IPS DF 19.7 (cell line): ENCODE results near the gene KCNH2.
"Not testable (repeated sequence)": the region's sequence is repeated elsewhere in the genome, so short reads cannot be mapped to it uniquely, and the experiment has no call there.

Experiments used
- DNase-seq: peaks from one replicate; pipeline ENCODE4 v3.0.0-alpha.2; 2013; ENCODE audit warnings: low read depth, low spot score

The KCNH2 gene

DNA sequence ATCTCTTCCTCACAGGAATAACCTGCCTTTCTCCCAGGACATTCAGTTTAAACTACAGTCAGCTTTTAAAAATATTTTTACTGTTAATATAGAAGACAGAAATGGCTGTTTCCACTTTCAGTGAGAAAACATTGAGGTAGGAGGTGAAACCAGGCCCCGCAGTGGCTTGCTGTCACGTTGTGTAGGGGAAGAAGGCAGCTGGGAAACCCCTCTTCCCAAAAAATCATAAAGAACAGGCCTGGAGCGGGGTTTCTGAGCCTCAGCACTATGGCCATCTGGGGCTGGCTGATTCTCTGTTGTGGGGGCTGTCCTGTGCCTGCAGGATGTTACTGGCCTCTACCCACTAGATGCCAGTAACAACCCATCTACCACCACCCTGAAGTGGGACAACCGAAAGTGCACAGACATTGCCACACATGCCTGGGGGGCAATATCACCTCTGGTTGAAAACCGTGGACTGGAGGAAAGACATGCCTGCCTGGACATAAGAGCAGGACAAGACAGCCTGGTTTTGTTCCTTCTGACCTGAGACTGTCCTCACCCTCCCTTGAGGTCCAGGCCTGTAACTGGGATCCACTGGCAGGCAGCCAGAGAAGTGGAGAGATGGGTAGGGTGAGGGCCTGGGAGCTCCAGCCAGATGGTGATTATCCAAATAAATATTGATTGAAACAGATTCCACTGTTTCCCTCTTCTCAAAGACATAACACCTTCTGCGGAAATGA, 43.9 kb downstream of the KCNH2 start:
- no peak for DNase-seq

GRCh38 chr7:150931199-150931869, 46.8 kb downstream of the KCNH2 start:
- no peak for DNase-seq

- no peak for DNase-seq
Measured at GRCh38 chr7:150928541-150928940, 49.6 kb downstream of the KCNH2 start.

DNA sequence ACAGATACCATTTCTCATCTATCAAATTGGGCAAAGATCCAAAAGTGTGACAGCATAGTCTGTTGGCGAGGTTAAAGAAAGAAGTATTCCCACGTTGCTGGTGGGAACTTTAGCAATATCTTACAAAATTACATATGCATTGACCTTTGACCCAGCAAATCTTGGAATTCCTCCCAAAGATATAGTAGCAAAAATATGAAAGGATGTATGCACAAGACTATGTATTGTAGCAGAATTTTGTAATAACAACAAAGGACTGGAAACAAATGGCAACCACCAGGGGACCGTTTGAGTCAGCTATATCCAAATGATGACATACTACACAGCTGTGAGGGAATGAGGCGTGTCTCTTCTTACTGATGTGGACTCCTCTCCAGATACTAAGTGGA, 50.2 kb downstream of the KCNH2 start:
- DNase-seq: no peak

GRCh38 chr7:150927157-150927955, 50.8 kb downstream of the KCNH2 start:
- no peak for DNase-seq

DNA sequence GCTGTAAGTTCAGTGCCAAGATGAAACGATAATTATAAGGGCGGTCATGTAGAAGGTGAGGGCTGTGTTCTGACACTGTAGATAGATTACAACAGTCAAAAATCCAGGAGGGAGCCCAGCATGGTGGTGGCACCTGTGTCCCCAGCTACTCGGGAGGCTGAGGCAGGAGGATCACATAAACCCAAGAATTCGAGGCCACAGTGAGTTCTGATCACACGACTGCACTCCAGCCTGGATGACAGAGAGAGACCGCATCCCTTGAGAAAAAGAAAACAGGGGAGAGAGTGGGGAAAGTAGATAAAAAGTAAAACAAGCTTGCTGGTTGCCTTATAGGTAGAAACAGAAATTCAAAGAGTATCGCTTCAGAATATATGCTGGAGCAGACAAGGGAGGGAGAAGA, 52.1 kb downstream of the KCNH2 start:
- no peak for DNase-seq

GRCh38 chr7:150924369-150924781, 53.7 kb downstream of the KCNH2 start:
- no peak for DNase-seq

DNA sequence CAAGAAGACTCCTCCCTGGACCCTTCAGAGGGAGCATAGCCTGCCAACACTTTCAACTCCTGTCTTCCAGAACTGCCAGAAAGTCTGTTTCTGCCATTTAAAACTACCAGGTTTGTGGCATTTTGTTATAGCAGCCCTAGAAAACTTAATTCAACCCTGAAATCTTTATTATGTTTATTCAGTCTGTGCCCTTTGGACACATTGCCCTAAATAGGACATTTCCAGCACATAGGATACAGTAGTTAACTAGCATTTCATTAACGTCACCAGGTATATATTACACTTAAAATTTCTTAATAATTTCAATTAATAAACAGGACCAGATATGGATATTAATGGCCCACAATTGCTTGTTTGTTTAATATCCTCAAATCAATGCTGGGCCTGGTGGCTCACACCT, 54.3 kb downstream of the KCNH2 start:
- DNase-seq: no peak

- DNase-seq: no peak
Measured at GRCh38 chr7:150923196-150923595, 54.9 kb downstream of the KCNH2 start.

DNA sequence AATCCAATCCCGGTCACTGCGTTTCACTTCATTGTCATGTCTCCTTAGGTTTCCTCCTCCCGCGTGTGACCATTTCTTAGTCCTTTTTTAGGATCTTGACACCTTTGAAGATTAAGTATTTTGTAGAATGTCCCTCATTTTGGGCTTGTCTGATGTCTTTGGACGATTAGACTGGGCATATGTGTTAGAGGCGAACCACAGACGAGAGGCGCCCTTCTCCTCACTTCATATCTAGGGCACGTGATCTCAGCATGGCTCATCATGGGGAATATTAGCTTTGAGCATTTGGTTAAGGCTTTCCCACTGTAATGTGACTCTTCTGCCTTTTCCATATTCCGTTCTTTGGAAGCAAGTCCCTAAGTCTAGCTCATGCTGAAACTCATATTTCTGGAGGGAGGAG, 59.0 kb downstream of the KCNH2 start:
- no peak for DNase-seq

DNA sequence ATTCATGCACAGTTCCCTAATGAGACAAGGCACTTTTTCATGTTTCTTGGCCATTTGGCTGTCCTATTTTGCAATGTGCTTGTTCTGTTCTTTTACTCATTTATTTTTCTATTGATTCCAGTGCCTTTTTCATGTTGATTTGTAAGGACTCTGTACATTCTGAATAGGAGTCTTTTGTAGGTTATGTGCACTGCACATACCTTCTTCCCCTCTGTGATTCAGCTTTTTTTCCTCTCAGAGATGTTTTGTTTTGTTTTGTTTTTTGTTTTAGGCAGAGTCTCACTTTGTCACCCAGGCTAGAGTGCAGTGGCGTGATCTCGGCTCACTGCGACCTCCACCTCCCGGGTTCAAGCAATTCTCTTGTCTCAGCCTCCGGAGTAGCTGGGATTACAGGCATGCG, 59.7 kb downstream of the KCNH2 start:
- DNase-seq: no peak

- DNase-seq: no peak
Measured at GRCh38 chr7:150917969-150918368, 60.2 kb downstream of the KCNH2 start.

GRCh38 chr7:150916670-150917069, 61.5 kb downstream of the KCNH2 start:
- no peak for DNase-seq

DNA sequence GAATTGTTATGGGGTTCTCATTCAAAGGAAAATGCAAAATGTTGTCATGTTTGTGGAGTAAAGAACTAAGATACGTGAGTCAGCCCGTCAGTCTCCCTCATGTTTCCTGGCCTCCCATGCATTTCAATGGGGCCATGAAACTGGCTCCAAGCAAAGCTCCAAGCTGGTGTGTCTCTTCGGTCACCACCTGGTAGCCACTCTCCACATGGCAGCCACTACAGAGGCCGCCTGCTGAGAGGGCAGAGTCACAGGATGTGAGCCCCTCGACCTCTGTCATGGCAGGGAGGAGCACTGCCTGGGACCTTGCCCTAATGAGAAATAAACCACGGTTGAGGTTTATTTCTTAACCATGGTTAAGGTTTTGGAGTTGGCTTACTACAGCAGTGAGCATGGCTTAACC, 63.2 kb downstream of the KCNH2 start:
- DNase-seq: no peak

GRCh38 chr7:150914196-150914595, 63.9 kb downstream of the KCNH2 start:
- no peak for DNase-seq

DNA sequence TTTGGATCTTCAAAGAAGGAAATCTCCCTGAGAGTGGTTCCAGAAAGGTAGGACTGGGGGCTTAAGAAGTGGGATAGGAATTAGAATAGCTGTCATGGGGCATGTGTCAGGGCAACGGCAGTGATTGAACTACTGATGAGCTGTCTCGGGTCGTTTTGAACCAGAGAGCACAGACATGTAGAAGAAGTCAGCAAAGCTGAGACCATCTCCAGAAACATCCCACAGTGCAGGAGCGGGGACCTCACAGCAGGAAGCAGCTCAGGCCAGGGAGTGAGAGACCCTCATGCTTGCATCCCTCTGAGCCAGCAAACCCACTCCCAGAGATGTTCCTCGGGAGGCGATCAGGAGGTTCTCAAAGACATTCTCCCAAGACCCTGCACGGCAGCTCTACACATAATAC, 65.7 kb downstream of the KCNH2 start:
- no peak for DNase-seq

- DNase-seq: no peak
Measured at GRCh38 chr7:150911590-150912267, 66.4 kb downstream of the KCNH2 start.

DNA sequence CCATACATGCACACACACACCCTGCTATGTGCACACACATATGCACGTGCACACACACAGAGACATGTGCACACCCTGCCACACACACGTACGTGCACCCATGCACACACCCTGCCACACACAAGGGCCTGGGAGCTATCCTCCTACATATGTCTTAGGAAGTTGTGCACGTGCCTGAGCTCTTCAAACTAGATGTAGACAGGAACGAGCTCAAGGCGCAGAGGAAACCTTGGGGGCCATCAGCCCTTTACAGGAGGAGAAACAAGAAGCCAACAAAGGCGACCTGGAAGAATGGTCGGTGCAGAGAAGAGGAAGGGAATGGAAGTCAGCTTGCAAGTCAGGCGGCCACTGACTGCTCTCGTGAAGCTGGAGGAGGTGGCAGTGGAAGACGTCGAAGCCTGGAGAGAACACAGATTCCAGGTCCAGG, 67.1 kb downstream of the KCNH2 start:
- DNase-seq: no peak

DNA sequence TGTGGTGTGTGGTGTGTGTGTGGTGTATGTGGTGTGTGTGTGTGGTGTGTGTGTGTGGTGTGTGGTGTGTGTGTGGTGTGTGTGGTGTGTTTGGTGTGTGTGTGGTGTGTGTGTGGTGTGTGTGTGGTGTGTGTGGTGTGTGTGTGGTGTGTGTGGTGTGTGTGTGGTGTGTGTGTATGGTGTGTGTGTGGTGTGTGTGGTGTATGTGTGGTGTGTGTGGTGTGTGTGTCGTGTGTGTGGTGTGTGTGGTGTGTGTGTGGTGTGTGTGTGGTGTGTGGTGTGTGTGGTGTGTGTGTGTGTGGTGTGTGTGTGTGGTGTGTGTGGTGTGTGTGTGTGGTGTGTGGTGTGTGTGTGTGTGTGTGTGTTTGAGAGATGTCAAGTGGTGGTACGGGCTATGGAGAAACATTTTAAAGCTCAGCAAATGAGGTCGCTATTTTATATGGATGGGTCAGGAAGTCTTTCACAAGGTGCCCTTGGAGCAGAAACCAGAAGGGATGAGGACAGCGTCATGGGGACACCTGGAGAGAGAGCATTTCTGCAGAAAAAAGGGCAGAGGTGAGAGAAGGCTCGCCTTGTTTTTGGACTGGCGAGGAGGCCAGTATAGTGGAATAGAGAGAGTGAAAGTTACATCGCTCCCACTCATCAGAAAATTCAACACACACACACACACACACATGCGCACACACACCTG, 67.7 kb downstream of the KCNH2 start:
- not testable (repeated sequence) for DNase-seq

GRCh38 chr7:150909200-150909995, 68.7 kb downstream of the KCNH2 start:
- no peak for DNase-seq

GRCh38 chr7:150908173-150908572, 69.9 kb downstream of the KCNH2 start:
- DNase-seq: no peak
